ENCODE results near the gene NEK1. TPM values are rescaled to one million over a fixed set of nuclear protein-coding genes. Genes with fewer than 3 reads are reported as not detected.

NEK1 gene
- total and polyA plus RNA-seq, 7 donors, result 3.0 to 8.8 (median 7.6) TPM

- intact Hi-C loops (cut with DNase I), result no loop called here
- ATAC-seq, result no peak
Measured at GRCh38 chr4:169652535-169652934, 40.2 kb upstream of the NEK1 start.

GRCh38 chr4:169650227-169650936 lies 38.0 kb upstream of the NEK1 start:
- Histone ChIP-seq H3K4me3 (peak overlapping the region; percentile 11), H3K27ac (peak overlapping the region; percentile 64)
- ATAC-seq, result peak in 3 of 4 donors; percentile 59 to 72 (median 62)

More at GRCh38 chr4:169652535-169652934, 40.2 kb upstream of the NEK1 start:
- Histone ChIP-seq H3K9me3 (no peaks in the 10 kb centered on the region), H3K27me3 (ENCODE audit: insufficient read depth in 3 of 3, low read length in 2 of 3) (no peaks in the 10 kb centered on the region), H3K4me3 (no peak overlapping the region), H3K36me3 (ENCODE audit: insufficient read depth in 1 of 2, low read depth in 1 of 2) (no peaks in the 10 kb centered on the region), H3K4me1 (peaks cover 31% of the 10 kb centered on the region), H3K27ac (no peak overlapping the region)
- no peak for TF ChIP-seq CTCF (IDR thresholded peaks at IDR 0.05)
- no peak for DNase-seq

GRCh38 chr4:169649545-169650226 lies 37.3 kb upstream of the NEK1 start:
- H3K27ac ChIP-seq, result peak overlapping the region; percentile 64
- H3K4me1 ChIP-seq, result peaks cover 26% of the 10 kb centered on the region
- no peaks in the 10 kb centered on the region for H3K27me3 ChIP-seq (ENCODE audit: insufficient read depth in 3 of 3, low read length in 2 of 3)
- DNase-seq, result no peak
- peak overlapping the region; percentile 11 for H3K4me3 ChIP-seq
- peaks cover 0 to 4% of the 10 kb centered on the region in 2 donors for H3K36me3 ChIP-seq (ENCODE audit: insufficient read depth in 1 of 2, low read depth in 1 of 2)
- intact Hi-C loops (cut with DNase I), result no loop called here
- 69 to 85% (median 73%) methylated on average over 7 of the region's 7 CpGs for WGBS, 3 donors
- H3K9me3 ChIP-seq, result no peaks in the 10 kb centered on the region
- TF ChIP-seq CTCF (IDR thresholded peaks at IDR 0.05), result no peak
- ATAC-seq, result peak in 3 of 4 donors; percentile 27 to 65 (median 53)

More at GRCh38 chr4:169650227-169650936, 38.0 kb upstream of the NEK1 start:
- Histone ChIP-seq H3K36me3 (ENCODE audit: insufficient read depth in 1 of 2, low read depth in 1 of 2) (no peaks in the 10 kb centered on the region), H3K27me3 (ENCODE audit: insufficient read depth in 3 of 3, low read length in 2 of 3) (no peaks in the 10 kb centered on the region), H3K9me3 (no peaks in the 10 kb centered on the region), H3K4me1 (peaks cover 26% of the 10 kb centered on the region)
- intact Hi-C loops (cut with DNase I), result no loop called here
- TF ChIP-seq CTCF (IDR thresholded peaks at IDR 0.05), result no peak
- DNase-seq, result no peak
- WGBS, 3 donors, result 33 to 56% (median 34%) methylated on average over 3 of the region's 3 CpGs

- ATAC-seq (no peak), DNase-seq (no peak)
- 94 to 100% (median 94%) methylated on average over 1 of the region's 1 CpG for WGBS, 3 donors
- no peak for TF ChIP-seq CTCF (IDR thresholded peaks at IDR 0.05)
- H3K27me3 ChIP-seq (ENCODE audit: insufficient read depth in 3 of 3, low read length in 2 of 3), result no peaks in the 10 kb centered on the region
- H3K36me3 ChIP-seq (ENCODE audit: insufficient read depth in 1 of 2, low read depth in 1 of 2), result peaks cover 0 to 28% of the 10 kb centered on the region in 2 donors
- peaks cover 6% of the 10 kb centered on the region for H3K4me1 ChIP-seq
- intact Hi-C loops (cut with DNase I), result no loop called here
- no peak overlapping the region for H3K27ac ChIP-seq
- no peaks in the 10 kb centered on the region for H3K9me3 ChIP-seq
- no peak overlapping the region for H3K4me3 ChIP-seq
Measured at GRCh38 chr4:169645627-169646026, 33.2 kb upstream of the NEK1 start.

Data from psoas muscle (tissue), 8 donors.